B cell (primary cell): ENCODE data around the gene DDT.
"Not testable (repeated sequence)": the region's sequence is repeated elsewhere in the genome, so short reads cannot be mapped to it uniquely, and the experiment has no call there.

Experiments used
- CTCF ChIP-seq: fragments of 200-600 bp; IDR thresholded peaks from one replicate; pipeline ENCODE4 v1.8.0; 2022; ENCODE audit warnings: antibody characterized with exemption, mild to moderate bottlenecking
- EZH2 ChIP-seq: IDR thresholded peaks from 2 replicates; pipeline ENCODE4 v1.6.1; 2012; ENCODE audit warnings: borderline replicate concordance, low read depth, mild to moderate bottlenecking, moderate library complexity, low read length; ENCODE audit not compliant: insufficient read depth, poor library complexity, severe bottlenecking

- TF ChIP-seq CTCF, EZH2: not testable (repeated sequence)
Measured at GRCh38 chr22:23940166-23940565, 34.1 kb downstream of the DDT start.
